ENCODE measurements around the gene IQSEC1. TPM values are rescaled to one million over a fixed set of nuclear protein-coding genes. Genes with fewer than 3 reads are reported as not detected.

The IQSEC1 gene
- total RNA-seq, 2 experiments from 2014 or later = 36.8 to 40.4 TPM

DNA sequence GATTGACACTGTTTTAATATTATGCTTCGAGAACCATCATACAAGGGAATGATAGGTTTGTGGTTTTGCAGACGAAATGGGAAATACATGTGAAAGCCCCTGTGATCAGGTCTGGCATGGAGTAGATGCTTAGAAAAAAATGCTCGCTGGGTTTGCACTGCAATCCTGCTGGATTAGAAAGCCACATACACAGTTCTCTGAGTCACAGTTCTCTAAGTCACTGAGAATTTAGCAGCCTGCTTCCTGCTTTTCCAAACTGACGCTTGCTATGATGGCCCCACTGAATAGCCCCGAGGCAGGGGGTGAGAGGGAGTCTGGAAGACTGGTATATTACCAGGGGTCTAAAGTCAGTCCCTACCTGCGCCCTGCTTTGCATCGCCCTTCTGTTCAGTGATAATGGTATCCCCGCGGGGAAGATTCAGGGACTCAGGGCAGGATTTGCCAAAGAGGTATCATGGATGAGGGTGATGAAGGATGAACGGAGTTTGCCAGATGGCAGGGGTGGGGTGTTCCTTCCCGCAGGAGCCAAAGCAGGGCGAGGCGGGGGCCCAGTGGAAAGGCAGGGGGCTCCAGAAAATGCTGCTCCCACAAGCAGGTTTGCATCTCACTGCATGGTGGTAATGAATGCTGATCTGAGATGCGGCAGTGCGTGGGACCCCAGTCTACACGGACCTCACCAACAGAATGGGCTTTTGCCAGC lies 82.3 kb downstream of the IQSEC1 start:
- Mint-ChIP-seq H3K27me3 (no peaks in the 10 kb centered on the region), H3K4me1 (peaks cover 30% of the 10 kb centered on the region), H3K4me3 (no peak overlapping the region), H3K9me3 (ENCODE audit: low read depth) (no peaks in the 10 kb centered on the region), H3K36me3 (ENCODE audit: low read depth) (peaks cover 3% of the 10 kb centered on the region), H3K27ac (no peak overlapping the region)
- DNase-seq = no peak
- intact Hi-C loops (cut with DNase I, micrococcal nuclease) = no loop called here
- CTCF ChIA-PET = interaction anchor here (1.3 to 1.7 kb wide), 2 partner anchors 10 to 101 kb away, joined by 5 to 7 read pairs; no protein-coding TSS in a partner anchor
- POLR2A ChIA-PET = no interaction called here
- no peak for ATAC-seq

DNA sequence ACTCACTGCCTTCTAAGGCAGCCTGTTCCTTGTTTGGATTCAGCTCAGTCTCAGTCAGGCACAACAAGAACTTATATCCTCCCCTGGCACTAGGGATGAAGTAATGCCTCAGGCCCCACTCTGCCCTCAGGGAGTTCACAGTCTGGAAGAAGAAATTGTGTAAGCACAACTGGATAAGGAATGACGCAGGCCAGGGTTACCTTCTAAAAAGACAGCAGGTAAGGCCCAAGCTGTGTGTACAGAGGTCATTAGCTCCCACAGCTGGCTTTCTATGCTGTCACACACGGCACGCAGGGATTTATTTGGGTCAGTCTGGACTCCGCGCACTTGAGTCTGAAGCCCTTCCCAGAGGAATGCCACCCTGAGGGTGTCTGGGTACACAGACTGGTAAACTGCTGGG lies 82.9 kb downstream of the IQSEC1 start:
- no peak for DNase-seq
- H3K9me3 Mint-ChIP-seq (ENCODE audit: low read depth) = no peaks in the 10 kb centered on the region
- no peaks in the 10 kb centered on the region for H3K27me3 Mint-ChIP-seq
- POLR2A ChIA-PET = no interaction called here
- CTCF ChIA-PET = interaction anchor here (0.9 to 1.7 kb wide), 5 partner anchors 10 to 149 kb away, joined by 3 to 7 read pairs (median 3); partner anchors contain the start of gene RPL32
- ATAC-seq = no peak
- intact Hi-C loops (cut with DNase I, micrococcal nuclease) = no loop called here
- peaks cover 3% of the 10 kb centered on the region for H3K36me3 Mint-ChIP-seq (ENCODE audit: low read depth)
- H3K4me3 Mint-ChIP-seq = no peak overlapping the region
- no peak overlapping the region for H3K27ac Mint-ChIP-seq
- H3K4me1 Mint-ChIP-seq = peaks cover 27% of the 10 kb centered on the region

DNA sequence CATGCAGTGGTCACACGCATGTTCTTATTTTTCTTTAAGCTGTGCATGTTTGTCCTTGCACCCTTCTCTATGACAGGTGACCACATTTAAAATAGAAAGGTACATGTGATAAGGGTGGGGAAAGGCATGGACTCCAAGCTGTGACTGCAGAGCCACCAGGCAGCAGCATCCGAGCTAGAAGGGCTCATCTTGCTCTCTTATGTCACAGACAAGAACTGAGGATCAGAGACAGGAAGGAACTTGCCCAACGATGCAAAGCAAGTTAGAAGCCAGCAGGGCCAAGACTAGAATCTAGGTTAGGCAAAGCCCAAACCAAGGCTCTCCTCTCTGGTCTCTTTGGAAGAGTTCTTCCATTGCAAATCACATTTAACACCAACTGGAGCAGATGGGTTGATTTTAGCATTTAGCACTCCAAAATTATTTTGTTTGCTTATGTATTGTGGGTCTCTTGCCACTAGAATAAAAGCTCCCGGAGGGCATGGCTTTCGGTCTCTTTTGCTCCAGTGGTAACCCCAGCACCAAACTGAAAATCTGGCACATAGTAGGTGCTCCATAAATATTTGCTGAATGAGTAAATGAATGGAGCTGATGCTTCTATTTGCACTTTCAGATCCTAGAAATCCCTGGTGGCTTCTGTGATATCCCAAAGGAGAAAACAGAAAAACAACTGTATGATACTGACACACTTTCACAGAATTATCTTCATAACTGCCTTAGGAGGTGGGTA lies 84.3 kb downstream of the IQSEC1 start:
- Mint-ChIP-seq H3K4me1 (peaks cover 30% of the 10 kb centered on the region), H3K27ac (no peak overlapping the region), H3K9me3 (ENCODE audit: low read depth) (no peaks in the 10 kb centered on the region), H3K27me3 (no peaks in the 10 kb centered on the region), H3K36me3 (ENCODE audit: low read depth) (peaks cover 3% of the 10 kb centered on the region), H3K4me3 (no peak overlapping the region)
- ChIA-PET CTCF (interaction anchor here (0.6 to 1.9 kb wide), 7 partner anchors 9 to 147 kb away, joined by 3 to 7 read pairs (median 3); partner anchors contain the start of gene RPL32), POLR2A (interaction anchor here (0.7 kb wide), 1 partner anchor 193 kb away, joined by 3 read pairs; no protein-coding TSS in a partner anchor)
- ATAC-seq (no peak), DNase-seq (no peak)
- intact Hi-C loops (cut with DNase I, micrococcal nuclease) = no loop called here

DNA sequence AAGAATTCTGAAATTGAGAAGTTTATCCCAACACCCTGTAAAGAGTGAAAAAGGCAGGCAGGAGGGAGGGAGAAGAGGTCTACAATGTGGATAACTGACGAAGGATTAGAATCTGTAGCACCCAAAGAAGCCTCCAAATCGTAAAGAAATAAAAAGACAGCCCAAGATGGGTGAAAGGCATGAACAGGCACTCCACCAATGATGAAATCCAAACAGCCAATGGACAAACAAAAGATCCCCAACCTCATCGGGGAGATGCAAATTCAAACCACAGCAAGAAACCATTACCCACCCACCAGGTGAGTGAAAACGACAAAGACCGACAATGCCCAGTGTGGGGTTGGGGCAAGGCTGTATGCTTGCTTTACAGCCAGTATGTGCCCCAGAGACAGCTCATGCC lies 85.6 kb downstream of the IQSEC1 start:
- ChIA-PET POLR2A (no interaction called here), CTCF (interaction anchor here (1.9 kb wide), 2 partner anchors 12 to 22 kb away, joined by 5 to 6 read pairs; no protein-coding TSS in a partner anchor)
- ATAC-seq (no peak), DNase-seq (no peak)
- Mint-ChIP-seq H3K4me1 (peaks cover 35% of the 10 kb centered on the region), H3K36me3 (ENCODE audit: low read depth) (peaks cover 3% of the 10 kb centered on the region), H3K9me3 (ENCODE audit: low read depth) (no peaks in the 10 kb centered on the region), H3K27ac (no peak overlapping the region), H3K4me3 (no peak overlapping the region), H3K27me3 (no peaks in the 10 kb centered on the region)
- intact Hi-C loops (cut with DNase I, micrococcal nuclease) = no loop called here

GRCh38 chr3:12986986-12987385 lies 86.2 kb downstream of the IQSEC1 start:
- no peaks in the 10 kb centered on the region for H3K27me3 Mint-ChIP-seq
- intact Hi-C loops (cut with DNase I, micrococcal nuclease) = no loop called here
- peaks cover 36% of the 10 kb centered on the region for H3K4me1 Mint-ChIP-seq
- no peaks in the 10 kb centered on the region for H3K9me3 Mint-ChIP-seq (ENCODE audit: low read depth)
- DNase-seq (no peak), ATAC-seq (no peak)
- POLR2A ChIA-PET = no interaction called here
- CTCF ChIA-PET = interaction anchor here (1.9 kb wide), 1 partner anchor 22 kb away, joined by 6 read pairs; no protein-coding TSS in a partner anchor
- peaks cover 3% of the 10 kb centered on the region for H3K36me3 Mint-ChIP-seq (ENCODE audit: low read depth)
- H3K27ac Mint-ChIP-seq = no peak overlapping the region
- H3K4me3 Mint-ChIP-seq = no peak overlapping the region

DNA sequence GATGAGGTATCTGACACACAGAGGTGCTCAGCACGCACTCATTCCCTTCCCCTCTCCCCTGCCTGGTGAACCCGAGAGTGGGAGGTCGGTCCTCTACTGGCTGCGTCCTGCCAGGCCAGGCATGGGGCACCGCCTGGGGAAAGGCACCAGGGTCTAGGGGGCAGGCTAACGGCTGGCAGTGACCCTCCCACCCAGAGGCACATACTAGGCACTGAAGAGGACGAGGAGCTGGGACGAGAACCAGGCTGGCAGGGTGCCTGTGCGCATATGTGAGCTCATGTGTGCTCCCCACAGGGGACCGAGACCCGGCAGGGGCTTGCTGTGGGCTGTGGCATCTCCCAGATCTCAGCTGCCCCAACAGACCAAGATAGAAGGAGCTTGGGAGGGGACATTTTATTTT lies 86.7 kb downstream of the IQSEC1 start:
- Mint-ChIP-seq H3K9me3 (ENCODE audit: low read depth) (no peaks in the 10 kb centered on the region), H3K36me3 (ENCODE audit: low read depth) (peaks cover 3% of the 10 kb centered on the region), H3K4me3 (no peak overlapping the region), H3K4me1 (peaks cover 38% of the 10 kb centered on the region), H3K27ac (no peak overlapping the region), H3K27me3 (no peaks in the 10 kb centered on the region)
- CTCF ChIA-PET = interaction anchor here (1.9 kb wide), 1 partner anchor 23 kb away, joined by 6 read pairs; no protein-coding TSS in a partner anchor
- ATAC-seq (no peak), DNase-seq (no peak)
- intact Hi-C loops (cut with DNase I, micrococcal nuclease) = no loop called here
- POLR2A ChIA-PET = no interaction called here

DNA sequence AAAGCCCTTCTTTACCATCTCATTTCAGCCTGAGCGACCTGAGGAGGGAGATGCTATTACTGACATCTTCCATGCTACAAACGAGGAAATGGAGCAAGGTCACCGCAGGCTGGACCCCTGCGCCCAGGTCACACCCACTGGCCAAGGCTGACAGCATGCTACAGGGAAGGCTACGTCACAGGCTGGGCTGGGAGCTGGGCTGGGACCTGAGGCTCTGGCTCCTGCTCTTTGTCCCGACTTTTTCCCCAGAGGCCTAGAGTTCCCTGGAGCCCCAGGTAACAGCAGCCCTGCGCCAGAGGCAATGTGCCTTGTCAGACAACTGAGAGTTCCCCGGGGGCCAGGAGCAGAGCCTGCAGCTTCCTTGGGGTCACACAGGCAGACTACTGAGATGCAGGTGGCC lies 87.2 kb downstream of the IQSEC1 start:
- H3K36me3 Mint-ChIP-seq (ENCODE audit: low read depth) = peaks cover 3% of the 10 kb centered on the region
- DNase-seq (no peak), ATAC-seq (no peak)
- ChIA-PET POLR2A (no interaction called here), CTCF (interaction anchor here (0.8 to 1.9 kb wide), 2 partner anchors 23 to 80 kb away, joined by 3 to 6 read pairs; no protein-coding TSS in a partner anchor)
- H3K27me3 Mint-ChIP-seq = no peaks in the 10 kb centered on the region
- H3K27ac Mint-ChIP-seq = no peak overlapping the region
- no peak overlapping the region for H3K4me3 Mint-ChIP-seq
- H3K9me3 Mint-ChIP-seq (ENCODE audit: low read depth) = no peaks in the 10 kb centered on the region
- peaks cover 40% of the 10 kb centered on the region for H3K4me1 Mint-ChIP-seq
- intact Hi-C loops (cut with DNase I, micrococcal nuclease) = no loop called here

DNA sequence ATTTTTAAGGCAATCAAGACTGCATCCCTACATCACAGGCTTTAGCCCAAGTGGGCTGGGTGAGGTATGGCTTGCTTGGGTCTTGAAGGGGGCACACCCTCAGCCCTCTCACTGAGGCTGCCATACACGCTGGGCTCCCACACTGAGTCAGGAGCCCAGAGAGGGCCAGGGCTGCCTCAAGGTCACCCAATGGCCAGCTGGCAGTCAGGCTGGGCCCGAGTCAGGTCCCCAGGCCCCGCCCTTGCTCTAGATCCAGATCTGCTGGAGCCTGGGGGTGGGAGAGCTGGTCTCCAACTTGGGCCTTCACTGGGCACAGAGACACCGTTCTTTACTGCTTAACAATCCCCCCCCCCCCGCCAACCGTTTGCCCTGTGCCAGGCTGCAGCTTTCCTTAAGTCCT lies 88.1 kb downstream of the IQSEC1 start:
- CTCF ChIA-PET = interaction anchor here (0.8 to 5.3 kb wide), 6 partner anchors 10 to 245 kb away, joined by 3 to 28 read pairs (median 4); no protein-coding TSS in a partner anchor
- Mint-ChIP-seq H3K9me3 (ENCODE audit: low read depth) (no peaks in the 10 kb centered on the region), H3K27ac (no peak overlapping the region), H3K4me3 (no peak overlapping the region), H3K27me3 (no peaks in the 10 kb centered on the region), H3K4me1 (peaks cover 35% of the 10 kb centered on the region), H3K36me3 (ENCODE audit: low read depth) (peaks cover 3% of the 10 kb centered on the region)
- DNase-seq (no peak), ATAC-seq (no peak)
- POLR2A ChIA-PET = no interaction called here
- intact Hi-C loops (cut with DNase I, micrococcal nuclease) = no loop called here

DNA sequence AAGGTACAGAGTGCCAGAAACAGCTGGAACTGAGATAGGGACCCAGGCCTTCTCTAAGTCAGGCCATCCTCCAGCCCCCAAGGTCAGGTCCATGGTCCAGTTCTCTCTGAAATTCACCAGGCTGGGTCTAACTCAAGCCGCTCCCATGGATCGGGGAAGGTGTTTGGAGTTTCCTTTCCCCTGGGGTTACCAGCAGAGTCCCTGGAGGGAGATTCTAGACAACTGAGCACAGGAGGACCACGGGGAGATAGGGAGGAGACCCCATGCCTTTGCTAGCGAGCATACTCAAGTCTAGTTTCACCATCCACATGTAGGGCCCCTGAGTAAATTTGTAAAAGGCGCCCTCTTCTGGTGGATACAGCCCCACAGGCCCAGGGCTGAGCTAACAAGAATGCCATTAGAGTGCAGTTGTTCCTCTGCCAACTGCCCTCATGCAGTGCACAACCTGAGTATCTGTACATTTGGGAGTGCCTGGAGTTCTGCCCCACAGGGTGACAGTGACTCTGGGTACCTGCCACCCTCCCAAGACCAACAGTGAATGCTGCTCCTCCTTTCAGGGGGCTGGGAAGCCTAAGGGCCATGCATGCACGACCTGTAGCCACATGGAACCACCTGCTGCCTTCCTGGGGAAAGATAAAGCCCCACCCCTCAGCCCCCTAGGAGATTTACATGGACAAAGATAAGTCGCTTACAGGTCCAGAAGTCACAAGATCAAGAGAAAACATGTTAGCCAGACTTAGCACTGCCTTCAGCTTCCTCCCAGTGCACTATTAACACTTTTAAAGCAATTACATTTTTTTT lies 89.0 kb downstream of the IQSEC1 start:
- POLR2A ChIA-PET = no interaction called here
- peaks cover 6% of the 10 kb centered on the region for H3K36me3 Mint-ChIP-seq (ENCODE audit: low read depth)
- H3K9me3 Mint-ChIP-seq (ENCODE audit: low read depth) = no peaks in the 10 kb centered on the region
- intact Hi-C loops (cut with DNase I, micrococcal nuclease) = loop anchor here (1.0 to 5.0 kb wide), 4 partner anchors 35 to 116 kb away; no protein-coding TSS in a partner anchor
- no peaks in the 10 kb centered on the region for H3K27me3 Mint-ChIP-seq
- H3K4me1 Mint-ChIP-seq = peaks cover 30% of the 10 kb centered on the region
- DNase-seq = peak; percentile 78
- H3K27ac Mint-ChIP-seq = peak overlapping the region; percentile 57
- no peak overlapping the region for H3K4me3 Mint-ChIP-seq
- peak; percentile 90 for ATAC-seq
- CTCF ChIA-PET = interaction anchor here (0.6 to 5.3 kb wide), 16 partner anchors 8 to 442 kb away, joined by 3 to 28 read pairs (median 4); no protein-coding TSS in a partner anchor

- intact Hi-C loops (cut with DNase I, micrococcal nuclease) = loop anchor here (5.0 kb wide), 2 partner anchors 36 to 86 kb away; no protein-coding TSS in a partner anchor
- ChIA-PET POLR2A (no interaction called here), CTCF (interaction anchor here (0.8 to 5.3 kb wide), 9 partner anchors 9 to 443 kb away, joined by 3 to 28 read pairs (median 4); no protein-coding TSS in a partner anchor)
- H3K27me3 Mint-ChIP-seq = no peaks in the 10 kb centered on the region
- ATAC-seq = no peak
- no peak for DNase-seq
- H3K27ac Mint-ChIP-seq = peak overlapping the region; percentile 2
- no peak overlapping the region for H3K4me3 Mint-ChIP-seq
- peaks cover 32% of the 10 kb centered on the region for H3K4me1 Mint-ChIP-seq
- H3K36me3 Mint-ChIP-seq (ENCODE audit: low read depth) = peaks cover 6% of the 10 kb centered on the region
- H3K9me3 Mint-ChIP-seq (ENCODE audit: low read depth) = no peaks in the 10 kb centered on the region
Measured at GRCh38 chr3:12983319-12983718, 89.9 kb downstream of the IQSEC1 start.

GRCh38 chr3:12982619-12983101 lies 90.6 kb downstream of the IQSEC1 start:
- Mint-ChIP-seq H3K4me3 (no peak overlapping the region), H3K4me1 (peaks cover 32% of the 10 kb centered on the region), H3K9me3 (ENCODE audit: low read depth) (no peaks in the 10 kb centered on the region), H3K27ac (no peak overlapping the region), H3K36me3 (ENCODE audit: low read depth) (peaks cover 6% of the 10 kb centered on the region), H3K27me3 (no peaks in the 10 kb centered on the region)
- intact Hi-C loops (cut with DNase I, micrococcal nuclease) = loop anchor here (5.0 kb wide), 2 partner anchors 35 to 85 kb away; no protein-coding TSS in a partner anchor
- no peak for DNase-seq
- POLR2A ChIA-PET = no interaction called here
- CTCF ChIA-PET = interaction anchor here (0.7 to 5.3 kb wide), 7 partner anchors 9 to 1276 kb away, joined by 3 to 28 read pairs (median 4); no protein-coding TSS in a partner anchor
- no peak for ATAC-seq

All from activated CD4-positive, alpha-beta T cell treated with anti-CD3 and anti-CD28 coated beads for 36 hours (primary cell).